ENCODE data around the gene E2F3. TPM values are rescaled to one million over a fixed set of nuclear protein-coding genes. Genes with fewer than 3 reads are reported as not detected.
A peak's percentile ranks its signal among the peaks of the same experiment; 100 is the strongest.

Gene E2F3
- total and polyA plus RNA-seq, 12 donors, result 5.2 to 12.0 (median 7.8) TPM

GRCh38 chr6:20534295-20535262, 132.9 kb downstream of the E2F3 start, which contains the start of gene CDKAL1:
CDKAL1 (plus strand) TSS chr6:20534457; CDS start chr6:20546351, 11,894 bp downstream.
- intact Hi-C loops (cut with DNase I), result loop anchor here in 1 of 2 donors (5.0 to 10.0 kb wide), 3 partner anchors 137 to 440 kb away; no protein-coding TSS in a partner anchor

GRCh38 chr6:20538131-20538662, 136.5 kb downstream of the E2F3 start:
- 36 to 100% (median 69%) methylated on average over 1 of the region's 1 CpG for WGBS, 4 donors
- no peak for DNase-seq
- no peak for TF ChIP-seq CTCF (IDR thresholded peaks at IDR 0.05)
- no peak for TF ChIP-seq POLR2A (IDR thresholded peaks at IDR 0.05)
- H3K36me3 ChIP-seq (replicated peaks in 1 of 2), result no peaks in the 10 kb centered on the region
- intact Hi-C loops (cut with DNase I), result loop anchor here in 1 of 2 donors (10.0 kb wide), 1 partner anchor 443 kb away; no protein-coding TSS in a partner anchor
- no peak overlapping the region for H3K4me3 ChIP-seq
- peaks cover 5 to 11% of the 10 kb centered on the region in 2 donors for H3K4me1 ChIP-seq (replicated peaks in 1 of 2)
- no peaks in the 10 kb centered on the region for H3K9me3 ChIP-seq (replicated peaks in 1 of 3)
- H3K27ac ChIP-seq, result no peak overlapping the region
- no peaks in the 10 kb centered on the region for H3K27me3 ChIP-seq

More at GRCh38 chr6:20534295-20535262, 132.9 kb downstream of the E2F3 start, which contains the start of gene CDKAL1:
- WGBS, 4 donors, result 1% methylated on average over 31 of the region's 31 CpGs
- no peaks in the 10 kb centered on the region for H3K9me3 ChIP-seq (replicated peaks in 1 of 3)
- H3K36me3 ChIP-seq (replicated peaks in 1 of 2), result no peaks in the 10 kb centered on the region
- peak; percentile 86 to 96 (median 89) for DNase-seq
- peaks cover 0 to 11% of the 10 kb centered on the region in 2 donors for H3K4me1 ChIP-seq (replicated peaks in 1 of 2)
- no peaks in the 10 kb centered on the region for H3K27me3 ChIP-seq
- TF ChIP-seq POLR2A (IDR thresholded peaks at IDR 0.05) (peak in 1 of 2 donors; percentile 56), CTCF (IDR thresholded peaks at IDR 0.05) (no peak)
- peak within 1 kb of the TSS; percentile 46 to 89 (median 60) for H3K4me3 ChIP-seq
- H3K27ac ChIP-seq, result peak within 1 kb of the TSS in 4 of 5 donors; percentile 74 to 82 (median 76)

GRCh38 chr6:20538907-20539306, 137.2 kb downstream of the E2F3 start:
- H3K4me3 ChIP-seq, result no peak overlapping the region
- H3K9me3 ChIP-seq (replicated peaks in 1 of 3), result no peaks in the 10 kb centered on the region
- DNase-seq, result no peak
- intact Hi-C loops (cut with DNase I), result loop anchor here in 1 of 2 donors (10.0 kb wide), 1 partner anchor 444 kb away; no protein-coding TSS in a partner anchor
- H3K27me3 ChIP-seq, result no peaks in the 10 kb centered on the region
- no peak overlapping the region for H3K27ac ChIP-seq
- H3K4me1 ChIP-seq (replicated peaks in 1 of 2), result peaks cover 5 to 11% of the 10 kb centered on the region in 2 donors
- no peak for TF ChIP-seq POLR2A (IDR thresholded peaks at IDR 0.05)
- TF ChIP-seq CTCF (IDR thresholded peaks at IDR 0.05), result no peak
- 89 to 96% (median 92%) methylated on average over 4 of the region's 4 CpGs for whole genome bisulfite sequencing, 4 donors
- no peaks in the 10 kb centered on the region for H3K36me3 ChIP-seq (replicated peaks in 1 of 2)

- intact Hi-C loops (cut with DNase I), result loop anchor here in 1 of 2 donors (10.0 kb wide), 1 partner anchor 445 kb away; no protein-coding TSS in a partner anchor
- Histone ChIP-seq H3K4me3 (no peak overlapping the region), H3K27ac (no peak overlapping the region), H3K36me3 (replicated peaks in 1 of 2) (no peaks in the 10 kb centered on the region), H3K27me3 (no peaks in the 10 kb centered on the region), H3K4me1 (replicated peaks in 1 of 2) (peaks cover 5 to 11% of the 10 kb centered on the region in 2 donors), H3K9me3 (replicated peaks in 1 of 3) (no peaks in the 10 kb centered on the region)
- TF ChIP-seq POLR2A (IDR thresholded peaks at IDR 0.05) (no peak), CTCF (IDR thresholded peaks at IDR 0.05) (no peak)
- DNase-seq, result no peak
- 96 to 97% (median 97%) methylated on average over 2 of the region's 2 CpGs for WGBS, 4 donors
Measured at GRCh38 chr6:20539387-20539786, 137.7 kb downstream of the E2F3 start.

All from adrenal gland (tissue), 12 donors.